ENCODE data around the gene BMP2. TPM values are rescaled to one million over a fixed set of nuclear protein-coding genes. Genes with fewer than 3 reads are reported as not detected.

The BMP2 gene
- total and polyA plus RNA-seq, 2 donors (not counting 1 experiment from before 2014, with no cell fraction given) = 1.9 to 10.6 TPM

DNA sequence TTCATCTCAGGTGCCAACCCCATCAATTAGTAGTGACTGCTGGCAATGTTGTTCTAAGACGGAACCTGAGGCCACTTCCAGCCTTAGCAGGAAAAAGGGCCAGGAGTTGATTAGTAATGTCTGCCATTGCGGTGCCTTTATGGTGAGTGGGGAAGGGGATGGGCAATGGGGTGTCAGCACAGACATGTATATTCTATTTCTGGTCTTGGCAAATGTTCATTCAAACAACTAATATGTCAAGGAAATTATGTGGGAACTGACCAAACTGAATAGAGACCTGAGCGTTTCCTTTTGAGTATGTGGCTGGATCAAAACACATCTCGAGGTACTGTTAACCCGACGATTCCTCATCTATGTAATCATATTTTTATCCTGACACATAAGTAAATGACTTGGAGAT is 34.6 kb upstream of the BMP2 start:
- TF ChIP-seq, protein P1, sequence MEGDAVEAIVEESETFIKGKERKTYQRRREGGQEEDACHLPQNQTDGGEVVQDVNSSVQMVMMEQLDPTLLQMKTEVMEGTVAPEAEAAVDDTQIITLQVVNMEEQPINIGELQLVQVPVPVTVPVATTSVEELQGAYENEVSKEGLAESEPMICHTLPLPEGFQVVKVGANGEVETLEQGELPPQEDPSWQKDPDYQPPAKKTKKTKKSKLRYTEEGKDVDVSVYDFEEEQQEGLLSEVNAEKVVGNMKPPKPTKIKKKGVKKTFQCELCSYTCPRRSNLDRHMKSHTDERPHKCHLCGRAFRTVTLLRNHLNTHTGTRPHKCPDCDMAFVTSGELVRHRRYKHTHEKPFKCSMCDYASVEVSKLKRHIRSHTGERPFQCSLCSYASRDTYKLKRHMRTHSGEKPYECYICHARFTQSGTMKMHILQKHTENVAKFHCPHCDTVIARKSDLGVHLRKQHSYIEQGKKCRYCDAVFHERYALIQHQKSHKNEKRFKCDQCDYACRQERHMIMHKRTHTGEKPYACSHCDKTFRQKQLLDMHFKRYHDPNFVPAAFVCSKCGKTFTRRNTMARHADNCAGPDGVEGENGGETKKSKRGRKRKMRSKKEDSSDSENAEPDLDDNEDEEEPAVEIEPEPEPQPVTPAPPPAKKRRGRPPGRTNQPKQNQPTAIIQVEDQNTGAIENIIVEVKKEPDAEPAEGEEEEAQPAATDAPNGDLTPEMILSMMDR (conservative IDR thresholded peaks at IDR 0.05 in 1 of 2, IDR thresholded peaks at IDR 0.05 in 1 of 2; ENCODE audit: low read depth in 1 of 2, low read length in 2 of 2) = no peak
- no peak for TF ChIP-seq EZH2 (IDR thresholded peaks at IDR 0.05; ENCODE audit: low read length, missing control alignments)
- DNase-seq (ENCODE audit: low read depth in 2 of 2) = no peak
- Histone ChIP-seq H4K20me1 (ENCODE audit: control insufficient read depth, extremely low read depth, insufficient read depth, low read length) (no peaks in the 10 kb centered on the region), H3K27ac (ENCODE audit: insufficient read depth, low read length) (no peak overlapping the region), H3K4me2 (ENCODE audit: extremely low read depth, insufficient read depth, low read length) (no peak overlapping the region), H3K27me3 (ENCODE audit: control insufficient read depth, insufficient read depth, low read length) (no peaks in the 10 kb centered on the region), H3K4me3 (replicated peaks in 1 of 4; ENCODE audit: control extremely low read depth in 1 of 4, insufficient read depth in 1 of 4, low read depth in 3 of 4, low read length in 4 of 4) (no peak overlapping the region), H3K9me3 (ENCODE audit: control insufficient read depth, insufficient read depth, low read depth, low read length) (no peaks in the 10 kb centered on the region), H2AFZ (ENCODE audit: low read length) (no peak overlapping the region), H3K36me3 (ENCODE audit: control insufficient read depth, insufficient read depth, low read length) (no peaks in the 10 kb centered on the region), H3K4me1 (ENCODE audit: control insufficient read depth, extremely low read depth, insufficient read depth, low read length) (no peaks in the 10 kb centered on the region), H3K9ac (ENCODE audit: insufficient read depth, low read length) (no peak overlapping the region), H3K79me2 (ENCODE audit: control insufficient read depth, insufficient read depth, low read length) (no peaks in the 10 kb centered on the region)

DNA sequence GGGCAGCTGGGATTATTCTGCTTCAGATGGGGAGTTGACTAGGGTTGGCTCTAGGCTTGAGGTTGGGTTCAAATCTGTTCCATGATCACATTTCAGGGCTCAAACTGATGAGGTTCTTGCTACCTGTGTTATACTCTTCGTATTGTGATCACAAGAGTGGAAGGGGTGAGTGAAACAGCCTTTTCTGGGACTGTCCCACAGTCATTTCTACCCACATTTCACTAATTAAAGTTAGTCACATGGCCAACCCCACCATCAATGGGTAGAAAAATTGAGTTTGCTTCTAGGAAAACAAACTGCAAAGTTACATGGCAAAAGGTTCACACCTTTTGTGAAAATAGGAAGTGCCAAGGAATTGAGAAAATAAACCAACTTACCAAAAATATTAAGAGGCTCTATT is 33.5 kb upstream of the BMP2 start:
- Histone ChIP-seq H3K4me3 (replicated peaks in 1 of 4; ENCODE audit: control extremely low read depth in 1 of 4, insufficient read depth in 1 of 4, low read depth in 3 of 4, low read length in 4 of 4) (no peak overlapping the region), H3K9ac (ENCODE audit: insufficient read depth, low read length) (no peak overlapping the region), H4K20me1 (ENCODE audit: control insufficient read depth, extremely low read depth, insufficient read depth, low read length) (no peaks in the 10 kb centered on the region), H3K4me1 (ENCODE audit: control insufficient read depth, extremely low read depth, insufficient read depth, low read length) (no peaks in the 10 kb centered on the region), H3K4me2 (ENCODE audit: extremely low read depth, insufficient read depth, low read length) (no peak overlapping the region), H3K9me3 (ENCODE audit: control insufficient read depth, insufficient read depth, low read depth, low read length) (no peaks in the 10 kb centered on the region), H3K79me2 (ENCODE audit: control insufficient read depth, insufficient read depth, low read length) (no peaks in the 10 kb centered on the region), H2AFZ (ENCODE audit: low read length) (no peak overlapping the region), H3K27ac (ENCODE audit: insufficient read depth, low read length) (no peak overlapping the region), H3K27me3 (ENCODE audit: control insufficient read depth, insufficient read depth, low read length) (no peaks in the 10 kb centered on the region), H3K36me3 (ENCODE audit: control insufficient read depth, insufficient read depth, low read length) (no peaks in the 10 kb centered on the region)
- TF ChIP-seq, protein P1 (conservative IDR thresholded peaks at IDR 0.05 in 1 of 2, IDR thresholded peaks at IDR 0.05 in 1 of 2; ENCODE audit: low read depth in 1 of 2, low read length in 2 of 2) = no peak
- TF ChIP-seq EZH2 (IDR thresholded peaks at IDR 0.05; ENCODE audit: low read length, missing control alignments) = no peak
- no peak for DNase-seq (ENCODE audit: low read depth in 2 of 2)

DNA sequence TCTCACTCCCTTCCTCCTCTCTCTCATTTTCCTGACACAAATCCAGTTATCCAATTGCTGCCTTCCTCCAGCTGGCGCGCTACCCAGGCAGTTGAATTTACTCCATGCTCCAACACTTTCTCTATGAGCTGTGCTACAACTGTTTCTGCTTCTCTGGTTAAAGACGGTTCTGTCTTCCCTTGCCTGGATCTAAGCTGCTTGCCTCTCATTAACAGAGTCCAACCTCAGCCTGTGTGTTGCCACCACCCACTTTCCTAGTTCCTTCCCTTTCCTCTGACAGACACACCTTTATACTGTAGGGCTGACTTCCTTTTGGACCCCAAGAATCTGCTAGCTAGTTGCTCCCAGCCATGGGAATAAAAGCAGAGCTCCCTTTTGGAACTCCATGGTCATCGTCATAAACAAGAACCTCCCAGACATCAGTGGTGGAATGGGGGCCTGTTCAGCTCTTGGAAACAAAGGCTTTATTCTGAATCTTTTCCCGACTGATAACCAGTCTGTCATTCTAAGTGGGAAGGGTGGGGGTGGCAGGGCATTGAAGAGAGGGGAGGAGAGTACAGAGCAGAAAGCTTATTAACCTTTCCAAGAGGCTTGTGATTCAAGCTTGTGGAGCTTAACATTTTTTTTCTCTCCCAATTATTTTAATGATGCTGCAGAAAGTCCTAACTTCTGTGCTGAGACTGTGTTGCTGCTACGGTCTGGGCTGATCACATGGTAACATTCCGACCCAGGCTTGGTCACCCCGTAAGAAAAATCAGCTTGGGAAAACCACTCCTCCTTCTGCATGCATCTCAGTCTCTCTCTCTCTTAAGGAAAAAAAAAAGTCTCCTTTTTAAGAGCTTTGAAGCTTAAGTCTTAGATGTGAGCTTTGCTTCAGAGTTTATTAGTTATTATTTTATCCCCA is 31.3 kb upstream of the BMP2 start:
- no peak overlapping the region for H3K9ac ChIP-seq (ENCODE audit: insufficient read depth, low read length)

More for the DNA sequence above, 31.3 kb upstream of the BMP2 start:
- Histone ChIP-seq H3K27me3 (ENCODE audit: control insufficient read depth, insufficient read depth, low read length) (no peaks in the 10 kb centered on the region), H3K4me2 (ENCODE audit: extremely low read depth, insufficient read depth, low read length) (no peak overlapping the region), H2AFZ (ENCODE audit: low read length) (no peak overlapping the region), H4K20me1 (ENCODE audit: control insufficient read depth, extremely low read depth, insufficient read depth, low read length) (no peaks in the 10 kb centered on the region), H3K4me1 (ENCODE audit: control insufficient read depth, extremely low read depth, insufficient read depth, low read length) (no peaks in the 10 kb centered on the region), H3K79me2 (ENCODE audit: control insufficient read depth, insufficient read depth, low read length) (no peaks in the 10 kb centered on the region), H3K9me3 (ENCODE audit: control insufficient read depth, insufficient read depth, low read depth, low read length) (no peaks in the 10 kb centered on the region), H3K4me3 (replicated peaks in 1 of 4; ENCODE audit: control extremely low read depth in 1 of 4, insufficient read depth in 1 of 4, low read depth in 3 of 4, low read length in 4 of 4) (no peak overlapping the region), H3K27ac (ENCODE audit: insufficient read depth, low read length) (no peak overlapping the region), H3K36me3 (ENCODE audit: control insufficient read depth, insufficient read depth, low read length) (no peaks in the 10 kb centered on the region)
- peak; percentile 10 to 18 for DNase-seq (ENCODE audit: low read depth in 2 of 2)
- TF ChIP-seq EZH2 (IDR thresholded peaks at IDR 0.05; ENCODE audit: low read length, missing control alignments) = no peak
- TF ChIP-seq, protein P1 (conservative IDR thresholded peaks at IDR 0.05 in 1 of 2, IDR thresholded peaks at IDR 0.05 in 1 of 2; ENCODE audit: low read depth in 1 of 2, low read length in 2 of 2) = no peak
